IgD-negative memory B cell (primary cell): ENCODE data around the gene ZSCAN4. TPM values are rescaled to one million over a fixed set of nuclear protein-coding genes. Genes with fewer than 3 reads are reported as not detected.
A peak's percentile ranks its signal among the peaks of the same experiment; 100 is the strongest.

Experiments used
- H3K27ac Mint-ChIP-seq, 3 donors: one replicate each; pipeline ENCODE4 v1.8.0; 2020 to 2022; ENCODE audit warnings: mild to moderate bottlenecking in 3 of 3, mixed read lengths in 3 of 3, moderate library complexity in 1 of 3
- H3K27me3 Mint-ChIP-seq: one replicate; pipeline ENCODE4 v1.8.0; 2021; ENCODE audit warnings: mixed read lengths
- H3K36me3 Mint-ChIP-seq: one replicate; pipeline ENCODE4 v1.8.0; 2020; ENCODE audit warnings: mild to moderate bottlenecking, mixed read lengths
- H3K4me1 Mint-ChIP-seq, 3 donors: one replicate each; pipeline ENCODE4 v1.8.0; 2020 to 2022; ENCODE audit warnings: mixed read lengths in 3 of 3, mild to moderate bottlenecking in 1 of 3
- H3K4me3 Mint-ChIP-seq, 4 donors: one replicate each; pipeline ENCODE4 v1.8.0; 2020 to 2022; ENCODE audit warnings: mild to moderate bottlenecking in 4 of 4, mixed read lengths in 4 of 4, moderate library complexity in 3 of 4
- H3K9me3 Mint-ChIP-seq, 3 donors: one replicate each; pipeline ENCODE4 v1.8.0; 2020 to 2021; ENCODE audit warnings: mixed read lengths in 3 of 3, mild to moderate bottlenecking in 1 of 3
- polyA plus RNA-seq: library from polyadenylated mRNA; unstranded; fragments of 300-500 nt; fragmentation: Illumina TruSeq; gene quantifications from one replicate; pipeline ENCODE4 v1.2.3, GENCODE V29; 2021

ZSCAN4 gene, protein sequence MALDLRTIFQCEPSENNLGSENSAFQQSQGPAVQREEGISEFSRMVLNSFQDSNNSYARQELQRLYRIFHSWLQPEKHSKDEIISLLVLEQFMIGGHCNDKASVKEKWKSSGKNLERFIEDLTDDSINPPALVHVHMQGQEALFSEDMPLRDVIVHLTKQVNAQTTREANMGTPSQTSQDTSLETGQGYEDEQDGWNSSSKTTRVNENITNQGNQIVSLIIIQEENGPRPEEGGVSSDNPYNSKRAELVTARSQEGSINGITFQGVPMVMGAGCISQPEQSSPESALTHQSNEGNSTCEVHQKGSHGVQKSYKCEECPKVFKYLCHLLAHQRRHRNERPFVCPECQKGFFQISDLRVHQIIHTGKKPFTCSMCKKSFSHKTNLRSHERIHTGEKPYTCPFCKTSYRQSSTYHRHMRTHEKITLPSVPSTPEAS
- not detected for polyA plus RNA-seq

- Mint-ChIP-seq H3K27me3 (peaks cover 20% of the 10 kb centered on the region), H3K4me3 (no peak within 1 kb of the TSS), H3K9me3 (peaks cover 0 to 3% (median 3%) of the 10 kb centered on the region in 3 donors), H3K4me1 (peaks cover 0 to 1% (median 1%) of the 10 kb centered on the region in 3 donors), H3K36me3 (no peaks in the 10 kb centered on the region), H3K27ac (no peak within 1 kb of the TSS)
Measured at GRCh38 chr19:57668635-57669034, at the start of gene ZSCAN4. TSS of gene ZSCAN4 (plus strand) at chr19:57668935. CDS start at chr19:57676146, 7,211 bp downstream.

- peak overlapping the region in 1 of 4 donors; percentile 52 for H3K4me3 Mint-ChIP-seq
- H3K27me3 Mint-ChIP-seq: no peaks in the 10 kb centered on the region
- H3K9me3 Mint-ChIP-seq: peaks cover 28 to 46% (median 44%) of the 10 kb centered on the region in 3 donors
- H3K36me3 Mint-ChIP-seq: peaks cover 55% of the 10 kb centered on the region
- peaks cover 2 to 6% (median 2%) of the 10 kb centered on the region in 3 donors for H3K4me1 Mint-ChIP-seq
- H3K27ac Mint-ChIP-seq: peak overlapping the region in 1 of 3 donors; percentile 16
Measured at GRCh38 chr19:57620673-57621348, 47.9 kb upstream of the ZSCAN4 start.

DNA sequence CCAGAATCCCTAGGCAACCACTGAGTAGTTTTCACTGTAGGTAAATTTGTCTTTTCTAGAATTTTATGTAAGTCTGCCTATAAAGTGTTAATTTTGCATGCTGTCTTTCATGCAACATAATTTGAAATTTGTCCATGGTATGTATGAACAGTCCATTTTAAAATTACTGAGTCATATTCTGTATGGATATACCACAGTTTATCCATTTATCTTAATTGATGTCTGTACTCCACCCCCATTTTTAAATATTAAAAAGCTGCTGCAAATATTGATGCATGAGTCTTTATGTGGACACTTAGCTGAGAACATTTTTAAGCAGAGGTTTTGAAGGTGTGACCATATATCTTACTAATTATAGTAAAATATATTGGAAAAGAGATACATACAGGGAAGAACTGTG lies 45.6 kb upstream of the ZSCAN4 start:
- Mint-ChIP-seq H3K27ac (no peak overlapping the region), H3K36me3 (peaks cover 39% of the 10 kb centered on the region), H3K27me3 (no peaks in the 10 kb centered on the region), H3K9me3 (peaks cover 16 to 34% (median 32%) of the 10 kb centered on the region in 3 donors), H3K4me1 (no peaks in the 10 kb centered on the region), H3K4me3 (no peak overlapping the region)

GRCh38 chr19:57632987-57633831 lies 35.5 kb upstream of the ZSCAN4 start, which contains the start of gene ZNF211:
TSS of gene ZNF211 (plus strand) at chr19:57633168. CDS start at chr19:57633347, 179 bp downstream.
- Mint-ChIP-seq H3K4me3 (peak within 1 kb of the TSS; percentile 93 to 98 (median 96)), H3K27me3 (no peaks in the 10 kb centered on the region), H3K9me3 (peaks cover 5 to 36% (median 15%) of the 10 kb centered on the region in 3 donors), H3K36me3 (peaks cover 29% of the 10 kb centered on the region), H3K4me1 (peaks cover 11 to 21% (median 21%) of the 10 kb centered on the region in 3 donors), H3K27ac (peak within 1 kb of the TSS; percentile 43 to 93 (median 89))

DNA sequence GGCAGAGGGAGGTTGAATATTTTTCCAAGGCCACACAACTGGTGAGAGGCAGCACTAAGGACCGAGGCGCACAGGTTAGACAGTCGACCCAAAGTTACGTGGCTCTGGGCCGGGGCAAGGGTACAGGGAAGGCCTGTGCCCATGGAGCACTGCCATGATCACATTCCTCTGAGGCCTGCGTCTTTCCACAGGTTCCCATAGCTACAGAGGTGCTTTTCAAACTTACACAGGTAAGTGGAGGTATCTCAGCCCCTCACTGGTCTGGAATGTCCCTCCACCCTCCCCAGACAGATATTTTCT lies 35.0 kb upstream of the ZSCAN4 start:
- Mint-ChIP-seq H3K36me3 (peaks cover 35% of the 10 kb centered on the region), H3K9me3 (peaks cover 8 to 38% (median 19%) of the 10 kb centered on the region in 3 donors), H3K4me1 (peaks cover 11 to 21% (median 21%) of the 10 kb centered on the region in 3 donors), H3K4me3 (peak overlapping the region; percentile 93 to 98 (median 96)), H3K27me3 (no peaks in the 10 kb centered on the region), H3K27ac (peak overlapping the region in 2 of 3 donors; percentile 43 to 93)

- H3K27ac Mint-ChIP-seq: no peak overlapping the region
- H3K36me3 Mint-ChIP-seq: peaks cover 59% of the 10 kb centered on the region
- peaks cover 14 to 21% (median 21%) of the 10 kb centered on the region in 3 donors for H3K4me1 Mint-ChIP-seq
- no peak overlapping the region for H3K4me3 Mint-ChIP-seq
- no peaks in the 10 kb centered on the region for H3K27me3 Mint-ChIP-seq
- H3K9me3 Mint-ChIP-seq: peaks cover 24 to 59% (median 37%) of the 10 kb centered on the region in 3 donors
Measured at GRCh38 chr19:57637379-57637778, 31.4 kb upstream of the ZSCAN4 start.

DNA sequence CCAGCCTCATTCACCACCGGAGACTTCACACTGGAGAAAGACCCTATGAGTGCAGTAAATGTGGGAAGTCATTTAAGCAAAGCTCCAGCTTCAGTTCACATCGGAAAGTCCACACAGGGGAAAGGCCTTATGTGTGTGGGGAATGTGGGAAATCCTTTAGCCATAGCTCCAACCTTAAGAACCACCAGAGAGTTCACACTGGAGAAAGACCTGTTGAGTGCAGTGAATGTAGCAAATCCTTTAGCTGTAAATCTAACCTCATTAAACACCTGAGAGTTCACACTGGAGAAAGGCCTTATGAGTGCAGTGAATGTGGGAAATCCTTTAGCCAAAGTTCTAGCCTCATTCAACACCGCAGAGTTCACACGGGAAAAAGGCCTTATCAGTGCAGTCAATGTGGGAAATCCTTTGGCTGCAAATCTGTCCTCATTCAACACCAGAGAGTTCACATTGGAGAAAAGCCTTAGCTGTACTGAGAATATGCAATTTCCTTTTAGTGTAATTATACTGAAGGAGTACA lies 27.0 kb upstream of the ZSCAN4 start:
- Mint-ChIP-seq H3K27me3 (no peaks in the 10 kb centered on the region), H3K9me3 (peaks cover 24 to 59% (median 41%) of the 10 kb centered on the region in 3 donors), H3K4me3 (peak overlapping the region in 1 of 4 donors; percentile 27), H3K4me1 (peaks cover 0 to 4% (median 0%) of the 10 kb centered on the region in 3 donors), H3K27ac (no peak overlapping the region), H3K36me3 (peaks cover 50% of the 10 kb centered on the region)

DNA sequence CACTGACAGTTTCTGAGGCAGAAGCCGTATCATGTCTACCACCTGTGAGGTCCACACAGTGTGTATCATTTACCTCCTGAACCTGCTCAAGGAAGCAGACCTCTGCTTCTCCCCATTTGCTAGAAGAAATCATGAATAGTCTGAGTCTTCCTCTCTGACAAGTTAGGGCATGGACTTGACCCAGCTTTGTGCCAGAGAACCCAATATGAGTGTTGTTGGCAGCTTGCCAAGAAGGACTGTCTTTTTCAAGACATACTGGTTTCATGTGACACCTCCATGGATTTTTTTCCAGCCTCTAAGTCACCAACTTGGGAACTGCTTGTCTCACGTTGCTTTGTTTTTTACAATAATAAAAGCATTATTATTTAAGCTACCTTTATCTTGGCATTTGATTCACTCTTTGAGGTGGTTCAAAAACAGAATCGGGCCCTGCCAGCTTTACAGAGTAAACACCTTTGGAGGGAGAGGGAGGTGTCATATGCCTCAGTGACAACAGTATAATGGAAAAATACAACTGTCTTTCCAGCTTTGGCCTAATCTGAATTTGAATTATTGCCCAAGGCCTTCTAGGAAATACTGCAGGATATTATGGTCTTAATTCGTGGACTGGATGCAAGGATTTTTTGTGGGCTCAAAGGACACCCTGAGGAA lies 26.2 kb upstream of the ZSCAN4 start:
- H3K9me3 Mint-ChIP-seq: peaks cover 22 to 52% (median 34%) of the 10 kb centered on the region in 3 donors

GRCh38 chr19:57643734-57644133 lies 25.0 kb upstream of the ZSCAN4 start:
- H3K36me3 Mint-ChIP-seq: peaks cover 32% of the 10 kb centered on the region
- peaks cover 18 to 45% (median 26%) of the 10 kb centered on the region in 3 donors for H3K9me3 Mint-ChIP-seq

More for the DNA sequence above, 26.2 kb upstream of the ZSCAN4 start:
- Mint-ChIP-seq H3K27ac (no peak overlapping the region), H3K27me3 (no peaks in the 10 kb centered on the region), H3K4me1 (peaks cover 0 to 2% (median 0%) of the 10 kb centered on the region in 3 donors), H3K4me3 (no peak overlapping the region), H3K36me3 (peaks cover 43% of the 10 kb centered on the region)

DNA sequence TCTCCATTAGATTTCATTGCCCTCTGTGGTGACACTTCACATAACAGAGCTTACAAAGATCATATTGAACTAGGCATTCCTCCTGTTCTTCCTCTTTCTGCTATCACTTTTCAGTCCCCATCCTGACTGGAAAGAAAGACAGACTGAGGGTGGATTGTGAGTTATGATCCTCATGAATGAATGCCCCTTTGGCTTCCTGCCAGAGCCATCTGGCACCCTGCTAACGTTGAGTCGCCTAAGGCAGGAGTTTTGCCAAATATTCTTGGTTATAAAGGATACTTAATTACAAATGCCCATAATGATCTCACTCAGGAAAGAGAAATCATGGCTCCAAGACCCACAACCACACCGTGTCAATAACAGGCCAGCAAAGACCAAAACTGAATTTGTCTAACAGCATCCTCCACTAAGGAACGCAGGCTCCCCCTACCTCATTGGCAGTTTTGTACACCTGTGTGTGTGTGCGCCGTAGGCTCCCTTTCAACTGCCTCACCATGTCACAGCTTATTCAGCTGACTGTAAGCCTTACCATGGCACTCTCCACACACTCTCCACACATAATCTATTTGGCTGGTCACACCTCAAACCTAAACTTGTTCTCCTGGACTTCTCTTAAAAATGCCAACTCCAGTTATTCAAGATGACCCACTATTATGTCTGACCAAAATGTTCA lies 20.3 kb upstream of the ZSCAN4 start:
- Mint-ChIP-seq H3K27me3 (peaks cover 2% of the 10 kb centered on the region), H3K4me3 (no peak overlapping the region), H3K36me3 (peaks cover 2% of the 10 kb centered on the region), H3K9me3 (peaks cover 3 to 23% (median 10%) of the 10 kb centered on the region in 3 donors), H3K4me1 (no peaks in the 10 kb centered on the region), H3K27ac (no peak overlapping the region)

More at GRCh38 chr19:57643734-57644133, 25.0 kb upstream of the ZSCAN4 start:
- no peak overlapping the region for H3K27ac Mint-ChIP-seq
- H3K4me3 Mint-ChIP-seq: no peak overlapping the region
- H3K27me3 Mint-ChIP-seq: no peaks in the 10 kb centered on the region
- H3K4me1 Mint-ChIP-seq: peaks cover 0 to 2% (median 0%) of the 10 kb centered on the region in 3 donors

- H3K36me3 Mint-ChIP-seq: no peaks in the 10 kb centered on the region
- peaks cover 5 to 23% (median 22%) of the 10 kb centered on the region in 3 donors for H3K9me3 Mint-ChIP-seq
- H3K27me3 Mint-ChIP-seq: peaks cover 10% of the 10 kb centered on the region
- no peaks in the 10 kb centered on the region for H3K4me1 Mint-ChIP-seq
- H3K27ac Mint-ChIP-seq: no peak overlapping the region
- H3K4me3 Mint-ChIP-seq: no peak overlapping the region
Measured at GRCh38 chr19:57651654-57651996, 17.1 kb upstream of the ZSCAN4 start.

- Mint-ChIP-seq H3K4me3 (no peak overlapping the region), H3K4me1 (no peaks in the 10 kb centered on the region), H3K27ac (no peak overlapping the region), H3K36me3 (no peaks in the 10 kb centered on the region), H3K27me3 (peaks cover 10% of the 10 kb centered on the region), H3K9me3 (peaks cover 5 to 25% (median 22%) of the 10 kb centered on the region in 3 donors)
Measured at GRCh38 chr19:57653689-57654088, 15.0 kb upstream of the ZSCAN4 start.

GRCh38 chr19:57655443-57655842 lies 13.3 kb upstream of the ZSCAN4 start:
- no peaks in the 10 kb centered on the region for H3K36me3 Mint-ChIP-seq
- H3K4me1 Mint-ChIP-seq: no peaks in the 10 kb centered on the region
- H3K9me3 Mint-ChIP-seq: peaks cover 5 to 21% (median 18%) of the 10 kb centered on the region in 3 donors
- no peak overlapping the region for H3K4me3 Mint-ChIP-seq
- H3K27me3 Mint-ChIP-seq: peaks cover 11% of the 10 kb centered on the region
- H3K27ac Mint-ChIP-seq: no peak overlapping the region
